8988T (cell line): ENCODE measurements around the gene FARP1.

Source experiments
- DNase-seq: peaks from one replicate; pipeline ENCODE4 v3.0.0; 2011

FARP1 gene

DNA sequence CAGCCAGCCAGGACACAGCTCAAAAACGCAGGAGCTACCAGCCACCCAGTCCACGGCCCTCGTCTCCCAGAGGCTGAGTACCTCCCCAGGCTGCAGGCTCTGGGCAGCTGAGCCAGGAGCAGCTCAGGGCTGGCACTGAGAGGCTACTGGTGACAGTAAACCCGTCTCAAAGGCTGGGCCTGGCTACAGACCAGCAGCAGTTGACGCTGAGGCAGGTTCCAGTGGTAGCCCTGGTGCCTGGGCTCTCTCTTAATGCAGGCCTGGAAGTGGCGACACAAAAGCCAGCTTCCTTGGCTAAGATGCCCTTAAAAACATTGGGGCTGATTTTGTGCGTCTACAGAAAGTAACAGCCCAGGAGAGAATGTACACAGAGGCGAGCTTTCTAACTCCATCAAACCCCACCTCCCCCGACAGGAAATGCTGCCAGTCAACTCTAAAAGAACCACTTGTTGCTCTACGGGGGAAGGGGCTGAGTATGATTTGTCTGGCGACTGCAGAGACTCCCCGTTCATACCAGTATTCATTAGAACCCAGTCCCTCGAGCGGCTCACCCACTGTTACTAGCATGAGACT lies 307.7 kb downstream of the FARP1 start:
- no peak for DNase-seq

DNA sequence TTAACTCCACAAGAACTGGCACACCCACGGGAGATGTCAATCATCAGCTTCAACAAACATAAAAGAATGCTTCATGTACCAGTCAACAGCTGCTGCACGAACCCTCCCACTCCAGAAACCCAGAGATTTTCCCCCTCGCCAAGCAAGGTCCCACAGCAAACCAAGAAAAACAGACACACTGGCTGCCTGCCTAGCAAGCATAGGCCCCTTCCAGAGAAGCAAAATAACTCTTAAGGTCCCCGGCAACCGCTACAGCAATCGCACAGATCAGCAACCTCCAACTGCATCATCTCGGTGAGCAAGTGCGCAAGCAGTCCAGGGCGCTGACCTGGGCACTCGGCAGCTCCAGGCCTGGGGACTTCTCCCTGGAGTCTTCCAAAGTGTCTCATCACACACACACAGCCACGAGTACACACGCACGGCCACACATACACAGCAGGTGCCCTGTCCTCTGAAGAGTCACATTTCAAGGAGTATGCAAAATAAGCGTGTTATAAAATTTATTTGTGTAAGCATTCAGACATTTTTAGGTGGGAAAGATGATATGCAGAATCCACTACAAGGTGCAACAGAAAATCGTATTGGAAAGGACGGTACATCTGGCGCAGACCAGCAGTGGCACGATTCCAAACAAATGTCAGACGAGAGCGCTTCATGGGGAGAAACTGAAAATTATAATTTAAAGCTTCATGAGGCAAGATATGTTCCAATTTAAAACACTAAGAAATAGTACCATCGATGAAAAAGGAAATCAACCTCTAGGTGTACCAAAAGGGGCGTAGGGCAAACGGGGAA lies 309.0 kb downstream of the FARP1 start:
- no peak for DNase-seq

DNA sequence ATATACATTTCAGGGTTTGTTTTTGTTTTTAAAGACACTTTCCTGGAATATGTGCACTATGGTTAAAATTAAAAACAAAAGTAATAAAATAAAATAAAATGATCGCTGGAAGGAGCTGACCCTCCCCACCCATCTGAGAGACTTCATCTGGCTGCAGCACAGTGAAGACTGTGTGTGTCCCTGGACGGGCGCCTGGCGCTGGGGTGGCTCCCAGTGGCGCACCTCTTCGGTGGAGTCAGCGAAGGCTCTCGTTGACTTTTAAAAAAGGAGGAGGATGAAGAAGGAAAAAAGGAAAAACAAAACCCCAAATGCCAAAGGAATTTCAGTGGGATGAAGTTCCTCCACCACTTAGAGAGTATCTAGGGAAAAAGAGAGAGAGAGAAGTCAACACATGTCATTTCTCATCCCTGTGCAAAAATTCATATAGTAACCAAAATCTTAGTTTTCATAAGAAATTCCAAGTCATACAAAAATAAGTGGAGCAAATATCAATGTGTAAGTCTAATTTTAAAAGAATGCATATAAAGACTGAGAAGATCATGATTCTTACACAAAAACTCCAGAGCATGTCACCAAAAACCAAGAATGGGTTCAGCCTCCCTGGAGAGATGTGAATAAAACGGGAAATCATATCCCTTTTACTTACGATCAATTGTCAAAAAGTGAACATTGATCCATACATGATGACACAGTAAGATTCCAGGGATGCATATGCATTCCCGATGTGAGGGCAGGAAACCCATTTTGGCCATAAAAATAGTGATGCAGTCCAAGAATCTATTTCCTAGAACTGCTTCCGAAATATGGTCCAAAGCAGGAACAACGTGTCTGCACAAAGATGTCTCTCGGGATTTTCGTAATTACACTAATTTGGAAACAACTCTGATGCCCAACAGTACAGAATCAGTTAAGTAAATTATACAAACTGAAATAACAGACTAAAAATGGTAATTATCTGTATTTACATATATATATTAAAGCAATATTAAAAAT lies 310.3 kb downstream of the FARP1 start:
- no peak for DNase-seq

DNA sequence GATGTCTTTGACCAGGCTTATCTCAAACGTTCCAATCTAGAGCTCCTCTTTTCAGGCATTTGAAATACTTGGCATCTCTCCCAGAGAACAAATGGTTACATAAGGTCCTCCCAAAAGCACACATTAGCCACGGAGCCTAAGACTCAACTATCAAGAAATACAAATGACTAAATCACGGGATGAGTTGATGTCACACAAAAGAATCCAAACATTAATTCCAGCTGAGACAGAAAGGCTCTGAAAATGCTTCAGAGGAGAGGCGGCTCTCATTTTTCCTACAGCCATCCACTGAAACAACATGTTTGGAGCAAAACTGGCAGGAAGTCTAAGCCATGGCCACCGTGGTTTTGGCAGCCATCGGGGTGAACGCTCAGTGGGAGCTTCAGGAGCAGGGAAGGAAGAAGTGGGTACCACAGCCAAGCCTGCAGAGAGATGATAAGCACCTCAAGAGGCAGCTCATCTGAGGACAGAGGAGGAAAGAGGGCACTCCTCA lies 311.5 kb downstream of the FARP1 start:
- DNase-seq, result no peak

DNA sequence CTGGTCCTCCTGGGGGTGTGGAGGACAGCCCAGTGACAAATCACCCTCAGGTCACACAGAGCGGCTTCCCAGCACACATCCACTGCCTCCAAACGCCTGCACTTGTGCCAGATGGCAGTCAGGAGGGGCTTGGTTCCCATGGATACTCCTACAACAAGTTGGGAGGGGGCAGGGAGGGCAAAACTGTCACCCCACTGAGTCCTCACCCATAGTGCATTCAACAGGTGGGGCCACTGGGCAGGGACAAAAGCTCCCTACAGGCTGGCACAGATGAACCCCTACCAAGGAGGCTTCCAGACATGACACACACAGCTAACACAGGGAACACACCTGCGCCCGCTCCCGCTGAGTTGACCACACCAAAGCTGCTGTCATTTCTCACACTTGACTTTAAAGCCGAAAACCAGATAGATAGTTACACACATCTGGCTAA lies 313.5 kb downstream of the FARP1 start:
- no peak for DNase-seq

DNA sequence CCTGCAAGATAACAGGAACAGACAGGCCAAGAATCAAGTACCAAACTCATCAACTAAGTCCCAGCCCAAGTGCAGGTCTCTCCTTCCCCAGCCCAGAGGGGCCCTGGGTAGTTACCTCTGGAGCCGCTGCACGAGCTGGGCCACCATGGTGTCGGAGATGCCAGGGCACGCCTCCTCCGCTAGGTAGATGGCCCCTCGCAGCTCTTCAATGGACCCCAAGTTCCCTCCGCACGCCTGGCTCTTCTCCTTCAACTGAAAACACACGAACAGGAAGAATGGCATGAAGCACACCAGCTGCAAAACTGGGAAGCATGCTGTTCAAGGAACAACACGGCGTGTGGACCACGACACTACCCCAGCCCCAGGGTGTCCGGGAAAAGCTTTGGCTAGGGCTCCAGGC lies 314.2 kb downstream of the FARP1 start:
- DNase-seq, result no peak

DNA sequence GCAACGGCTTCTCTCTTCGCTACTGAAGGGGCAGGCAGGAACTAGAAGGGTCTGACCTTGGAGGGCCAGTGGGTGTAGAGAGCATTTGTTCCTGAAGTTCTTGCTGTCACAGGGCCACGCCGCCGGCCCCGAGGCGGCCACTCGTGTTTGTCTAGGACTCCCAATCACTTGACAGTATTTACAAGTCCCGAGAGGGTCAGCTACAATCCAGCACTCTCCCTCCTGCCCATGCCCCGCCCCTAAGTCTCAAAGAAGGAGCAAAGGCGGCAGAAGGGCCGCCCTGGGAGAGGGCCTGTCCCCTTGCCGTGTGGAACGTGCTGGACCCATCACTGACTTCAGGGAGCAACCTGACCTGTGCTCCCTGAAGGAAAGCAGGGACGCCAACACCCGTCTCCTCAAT lies 315.5 kb downstream of the FARP1 start:
- no peak for DNase-seq

DNA sequence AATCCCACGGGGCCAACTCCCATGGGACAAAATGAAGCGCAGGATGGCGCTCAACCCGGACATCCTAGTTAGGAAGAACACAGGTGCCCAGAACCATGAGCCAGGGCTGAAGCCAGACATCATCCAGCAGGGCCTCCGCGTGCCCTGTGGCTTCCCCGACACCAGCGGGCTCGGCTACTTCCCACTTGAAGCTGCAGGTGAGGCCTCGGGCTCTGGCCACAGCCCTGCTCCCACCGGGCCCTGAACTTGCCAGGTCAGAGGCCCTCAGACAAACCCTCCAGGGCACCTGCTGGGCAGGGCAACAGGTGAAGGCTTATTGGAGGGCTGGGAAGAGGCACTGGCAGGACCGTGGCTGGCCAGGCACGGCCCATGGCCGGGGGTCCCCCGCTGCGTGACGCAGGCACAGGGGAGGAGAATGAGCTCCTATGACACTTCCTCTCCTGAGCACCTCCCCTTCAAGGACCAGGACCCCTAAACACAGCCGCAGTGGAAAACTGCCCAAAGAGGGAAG lies 316.3 kb downstream of the FARP1 start:
- DNase-seq, result no peak

DNA sequence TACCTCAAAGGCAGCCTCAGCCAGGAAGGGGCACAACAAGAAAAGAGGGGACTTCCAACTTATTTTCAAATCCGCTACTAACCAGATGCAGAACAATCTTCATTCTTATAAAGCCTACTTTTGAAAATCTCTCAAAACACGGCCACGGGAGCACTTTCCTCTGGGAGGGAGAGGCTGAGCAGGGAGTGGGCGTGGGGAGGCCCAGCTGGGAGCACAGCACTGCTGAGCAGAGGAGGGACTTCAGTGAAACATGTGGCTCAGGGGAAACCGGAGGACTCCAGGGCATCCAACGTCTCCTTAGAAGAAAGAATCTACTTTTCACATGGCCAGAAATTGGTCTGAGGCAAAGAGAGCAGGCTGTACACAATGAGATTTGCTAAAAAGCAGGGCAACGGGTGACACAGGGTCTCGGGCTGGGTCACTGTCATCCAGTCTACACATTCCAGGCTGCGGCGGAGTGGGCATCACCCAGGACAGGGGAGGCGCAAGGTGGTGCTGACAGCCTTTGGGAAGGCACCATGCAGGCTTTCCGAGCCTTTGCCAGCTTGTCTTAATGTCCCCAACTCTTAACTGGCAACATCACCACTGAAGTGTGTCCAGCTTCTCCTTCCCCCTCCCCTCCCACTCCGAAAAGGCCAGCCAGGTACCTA lies 317.0 kb downstream of the FARP1 start:
- DNase-seq, result no peak

DNA sequence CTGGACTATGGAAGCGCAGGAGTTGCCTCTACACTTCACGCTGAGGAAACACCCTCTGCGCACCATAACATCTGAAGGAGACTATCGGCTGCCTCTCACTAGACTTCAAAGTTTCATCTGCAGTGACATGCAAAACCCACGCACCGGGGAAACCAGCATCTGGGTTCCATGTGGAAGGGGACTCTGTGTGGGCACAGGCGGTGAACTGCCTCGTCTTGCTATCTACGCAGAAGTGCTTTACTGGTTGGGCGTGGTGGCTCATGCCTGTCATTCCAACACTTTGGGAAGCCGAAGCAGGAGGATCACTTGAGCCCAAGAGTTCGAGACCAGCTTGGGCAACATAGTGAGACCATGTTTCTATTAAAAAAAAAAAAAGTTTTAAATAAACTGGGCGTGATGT lies 317.6 kb downstream of the FARP1 start:
- DNase-seq, result no peak

DNA sequence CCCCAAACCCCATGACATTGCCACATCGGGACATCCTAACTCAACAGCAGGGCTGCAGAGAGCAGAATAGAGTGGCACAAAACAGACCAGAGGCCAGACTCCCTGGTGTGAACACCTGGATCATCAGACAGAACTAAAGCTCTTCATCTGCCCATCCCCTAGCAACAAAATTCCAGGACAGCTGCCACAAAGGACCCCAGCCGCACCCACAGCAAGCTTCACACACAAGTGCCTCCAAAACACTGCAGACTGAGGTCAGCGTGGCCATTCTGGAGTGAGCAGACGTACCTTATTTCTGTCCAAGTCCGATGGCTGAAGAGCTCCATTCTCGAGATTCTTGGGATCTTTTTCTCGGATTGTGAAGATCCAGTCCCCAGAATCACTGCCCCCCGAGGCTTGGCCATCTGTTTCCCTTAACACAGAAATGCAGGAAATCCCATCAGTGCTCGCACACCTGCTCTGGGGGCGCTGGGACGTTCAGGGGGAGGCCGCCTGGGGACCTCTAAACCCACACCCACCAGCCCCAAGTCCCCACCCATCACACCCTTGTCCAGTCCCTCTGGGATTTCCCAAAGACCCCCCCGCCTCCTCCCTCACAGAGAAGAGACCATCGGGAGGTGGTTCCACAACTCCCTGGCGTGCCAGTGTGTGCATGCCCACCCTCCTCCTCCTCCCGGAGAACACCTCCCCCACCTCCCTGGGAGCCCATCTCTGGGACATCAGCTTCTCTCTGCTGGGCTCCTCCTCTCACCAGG lies 318.8 kb downstream of the FARP1 start:
- DNase-seq, result no peak

DNA sequence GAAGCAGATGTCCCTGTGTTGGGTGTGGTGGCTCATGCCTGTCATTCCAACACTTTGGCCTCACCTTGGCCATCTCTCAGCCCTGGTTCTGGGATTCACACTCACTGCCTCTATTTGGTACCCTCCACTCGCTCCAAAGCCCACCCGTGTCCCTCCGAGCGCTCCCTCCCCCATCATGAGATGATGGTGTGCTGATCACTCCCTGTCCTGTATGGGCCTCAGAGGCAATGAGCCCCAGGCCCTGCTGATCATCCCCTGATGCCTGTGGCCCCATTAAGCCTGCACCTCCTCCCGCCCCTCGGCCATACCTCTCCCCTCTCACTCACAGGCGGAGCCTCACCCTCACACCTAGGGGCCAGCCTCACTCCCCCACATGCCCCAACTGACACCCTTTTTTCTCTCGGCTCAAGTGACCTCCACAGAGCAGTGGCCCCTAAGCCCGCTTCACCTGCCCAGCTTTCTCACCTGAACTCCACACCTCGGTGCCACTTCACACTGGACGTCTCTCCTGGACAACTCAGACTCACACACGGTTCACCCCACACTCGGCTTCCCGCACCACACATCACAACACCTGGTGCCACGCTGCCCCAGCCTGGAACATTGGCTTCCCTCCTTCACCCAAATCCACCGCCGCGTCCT lies 319.5 kb downstream of the FARP1 start:
- no peak for DNase-seq

DNA sequence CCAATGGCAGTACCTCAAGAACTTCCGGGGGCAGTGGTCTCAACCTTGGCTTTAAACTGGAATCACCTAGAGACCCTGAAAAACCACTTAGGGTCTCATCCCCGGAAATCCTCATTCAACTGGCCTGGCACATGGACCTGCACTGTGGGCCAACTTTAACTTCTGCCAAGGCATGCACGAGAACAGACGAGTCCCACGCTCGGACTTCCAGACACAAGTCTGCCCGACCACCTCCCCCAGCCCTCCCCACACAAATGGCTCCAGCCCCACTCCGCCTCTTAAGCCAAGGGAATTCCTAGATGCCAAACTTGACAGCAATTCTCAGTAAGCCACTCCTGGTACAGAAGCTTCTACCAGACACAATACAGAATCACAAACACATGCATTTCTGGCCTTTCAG lies 320.1 kb downstream of the FARP1 start:
- DNase-seq, result no peak

DNA sequence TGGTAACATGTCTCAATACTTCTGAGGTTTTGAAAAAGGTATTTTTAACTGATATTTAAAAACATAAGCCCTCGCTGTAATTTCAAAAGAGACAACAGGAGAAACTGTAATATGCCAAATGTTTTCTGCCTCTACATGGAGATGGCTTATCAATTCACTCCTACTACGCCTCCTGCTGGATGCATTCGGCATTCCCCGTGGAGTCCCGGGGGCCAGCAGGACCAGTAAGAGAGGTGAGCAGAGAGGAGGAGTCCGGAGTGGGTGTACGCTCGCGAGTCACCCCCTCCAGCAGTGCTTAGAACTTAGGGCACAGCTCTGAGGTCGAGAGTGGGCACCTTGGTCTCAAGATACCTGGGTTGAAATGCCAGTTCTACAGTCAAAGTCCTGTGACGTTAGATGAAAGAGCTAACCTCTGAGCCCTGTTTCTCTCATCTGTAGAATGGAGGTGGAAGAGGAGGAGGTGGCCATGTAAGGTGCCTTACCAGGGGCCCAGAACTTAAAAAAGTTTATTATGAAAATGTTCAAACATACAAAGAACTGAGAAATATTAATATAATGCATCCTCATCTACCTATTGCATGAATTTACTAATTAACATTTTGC lies 323.8 kb downstream of the FARP1 start:
- peak; percentile 66 for DNase-seq

DNA sequence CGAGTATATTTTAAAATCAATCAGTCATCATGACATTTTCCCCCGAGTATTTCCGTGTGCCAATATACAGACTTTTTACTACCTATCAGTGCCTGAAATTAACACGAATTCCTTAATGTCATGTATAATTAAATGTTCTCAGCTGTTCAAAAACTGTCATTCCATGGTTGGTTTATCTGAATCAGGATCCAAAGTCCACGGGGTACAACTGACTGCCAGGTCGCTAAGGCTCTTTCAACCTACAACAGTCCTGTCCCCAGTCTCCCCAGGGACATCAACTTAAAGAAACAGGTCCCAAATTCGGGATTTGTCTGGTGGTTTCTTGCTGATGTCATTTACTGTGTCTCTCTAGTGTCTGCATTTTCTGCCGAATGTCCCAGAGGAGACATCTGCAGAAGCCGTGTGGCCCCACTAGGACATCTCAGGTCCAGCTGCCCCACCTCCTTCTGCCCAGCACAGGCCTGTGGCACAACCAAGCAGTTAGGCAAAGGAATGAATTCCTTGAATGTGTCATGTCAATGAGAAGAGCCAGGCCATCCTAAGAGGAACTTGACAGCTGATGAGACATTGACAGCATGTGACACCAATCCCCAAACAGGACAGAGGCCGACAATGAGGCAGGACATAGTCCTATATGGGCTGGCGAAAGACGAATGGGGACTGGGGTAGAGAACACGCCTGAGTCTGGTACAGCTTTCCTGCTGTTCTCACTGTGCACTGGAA lies 324.5 kb downstream of the FARP1 start:
- no peak for DNase-seq

DNA sequence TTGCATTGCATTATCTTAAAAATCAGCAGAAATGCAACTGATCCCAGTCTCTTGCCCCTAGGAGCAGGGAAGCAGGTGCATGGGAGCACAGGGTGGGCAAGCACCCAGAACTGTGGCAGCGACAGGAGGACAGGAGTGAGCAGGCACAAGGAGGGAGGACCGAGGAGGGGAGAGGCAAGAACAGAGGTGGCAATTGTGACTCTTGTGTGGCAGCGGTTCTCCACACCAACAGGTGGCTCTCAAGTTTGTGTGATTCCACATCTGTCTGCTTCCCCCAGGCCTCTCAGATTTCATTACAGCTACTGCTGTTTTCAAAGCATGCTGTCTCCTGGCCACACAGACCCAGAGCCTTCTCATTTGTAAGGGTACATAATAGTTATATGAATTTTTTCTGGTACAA lies 325.5 kb downstream of the FARP1 start:
- no peak for DNase-seq

DNA sequence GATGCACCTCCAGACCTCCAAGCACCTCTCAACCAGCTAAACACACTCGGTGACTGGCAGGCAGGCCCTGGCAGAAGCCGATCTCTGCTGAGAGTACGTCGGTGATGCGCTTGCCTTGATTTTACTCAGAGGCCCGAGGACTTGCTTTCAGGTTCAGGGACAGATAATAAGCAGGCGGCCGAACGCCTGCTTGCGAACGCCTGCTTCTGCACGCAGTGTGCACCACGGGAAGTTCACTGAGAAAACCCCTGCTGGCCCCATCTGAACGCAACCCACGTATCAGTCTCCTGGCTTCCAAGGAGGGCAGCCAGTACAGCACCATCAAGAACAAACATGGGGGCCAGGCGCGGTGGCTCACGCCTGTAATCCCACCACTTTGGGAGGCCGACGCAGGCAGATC lies 326.0 kb downstream of the FARP1 start:
- DNase-seq, result no peak

DNA sequence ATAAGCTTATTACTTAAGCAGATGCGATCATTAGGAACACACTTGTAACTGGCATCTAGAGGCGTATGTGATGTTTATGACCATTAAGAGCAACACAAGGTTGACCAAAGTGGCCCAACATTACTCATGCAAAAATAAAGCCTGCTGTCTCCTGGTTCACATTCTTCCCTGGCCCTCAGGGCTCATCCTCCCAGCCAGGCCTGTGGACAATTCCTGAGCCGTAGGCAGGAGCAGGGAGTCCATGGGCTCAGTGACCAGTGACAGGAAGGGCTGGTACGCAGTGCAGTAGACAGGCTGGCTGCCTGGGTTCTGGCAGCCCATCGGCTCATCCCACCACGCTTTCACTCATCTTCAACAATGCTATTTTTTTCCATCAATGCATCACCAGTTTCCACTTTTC lies 328.0 kb downstream of the FARP1 start:
- no peak for DNase-seq

DNA sequence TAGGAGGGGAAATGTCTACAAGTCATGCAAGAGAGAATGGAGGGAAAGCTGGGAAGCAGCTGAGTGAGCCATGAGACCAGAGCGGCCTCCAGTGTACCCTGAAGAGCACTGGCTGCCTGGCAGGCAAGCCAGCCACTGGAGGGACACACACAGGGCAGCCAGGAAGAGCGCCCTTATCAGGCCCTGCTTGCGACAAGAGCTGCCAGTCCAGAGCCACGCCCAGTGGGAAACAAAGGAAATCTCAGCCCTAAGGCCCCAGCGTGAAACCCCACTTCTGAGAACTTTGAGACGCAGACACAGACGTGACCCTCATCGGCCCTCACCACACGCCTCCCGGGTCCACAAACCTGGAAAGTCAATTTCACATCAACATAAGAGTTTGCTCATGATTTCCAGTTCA lies 329.0 kb downstream of the FARP1 start:
- no peak for DNase-seq

DNA sequence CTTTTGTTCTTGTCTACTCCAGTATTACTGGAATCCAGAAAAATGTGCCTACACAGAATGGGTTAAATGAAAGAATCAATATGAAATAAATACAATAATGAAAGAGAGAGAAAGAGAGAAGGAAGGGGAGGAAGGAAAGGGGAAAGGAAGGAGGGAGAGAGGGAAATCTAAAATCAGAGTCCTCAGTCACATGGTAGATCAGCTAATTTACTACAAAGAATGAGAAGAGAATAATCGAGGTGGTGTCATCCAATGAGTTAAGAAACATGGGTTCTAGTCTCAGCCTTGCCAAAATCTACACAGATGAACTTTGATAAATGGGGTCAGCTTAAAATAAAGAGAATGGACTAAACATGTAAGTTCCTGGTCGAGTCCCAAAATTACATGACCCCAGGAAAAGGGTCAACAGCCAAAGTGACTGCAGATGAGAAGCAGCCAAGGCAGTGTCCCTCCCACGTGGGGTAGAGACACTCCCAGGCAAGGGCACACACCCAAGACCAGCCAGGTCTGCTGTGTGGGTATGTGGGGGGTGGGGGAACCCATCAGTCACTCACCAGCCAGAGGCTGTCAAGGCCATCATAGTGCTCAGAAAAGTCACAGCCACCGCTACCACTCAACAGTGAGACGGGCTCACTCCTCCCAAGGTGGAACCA lies 330.4 kb downstream of the FARP1 start:
- no peak for DNase-seq
